ENCODE measurements around the gene SDR42E2. TPM values are rescaled to one million over a fixed set of nuclear protein-coding genes. Genes with fewer than 3 reads are reported as not detected.

Gene SDR42E2
- total and polyA plus RNA-seq, 7 donors = 0.01 to 0.08 TPM; not detected in 5

DNA sequence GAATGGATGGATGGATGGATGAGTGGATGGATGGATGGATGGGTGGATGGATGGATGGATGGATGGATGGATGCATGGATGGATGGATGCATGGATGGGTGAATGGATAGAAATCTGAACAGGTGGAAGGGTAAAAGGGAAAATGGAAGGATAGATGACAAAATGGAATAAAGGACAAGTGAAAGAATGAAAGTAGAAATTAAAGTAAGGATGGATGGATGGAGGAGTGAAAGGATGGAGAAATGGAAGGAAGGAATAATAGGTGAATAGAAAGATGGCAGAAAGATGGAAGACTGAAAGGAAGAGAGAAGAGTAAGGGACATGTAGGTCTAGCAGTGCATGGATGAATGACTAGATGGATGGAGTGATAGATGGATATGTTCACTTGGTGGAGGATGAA is 40.1 kb upstream of the SDR42E2 start:
- no peak for ATAC-seq
- Histone ChIP-seq H3K27me3 (ENCODE audit: insufficient read depth in 3 of 3, low read length in 2 of 3) (no peaks in the 10 kb centered on the region), H3K4me3 (no peak overlapping the region), H3K36me3 (ENCODE audit: insufficient read depth in 1 of 2, low read depth in 1 of 2) (no peaks in the 10 kb centered on the region), H3K4me1 (no peaks in the 10 kb centered on the region), H3K27ac (no peak overlapping the region), H3K9me3 (no peaks in the 10 kb centered on the region)
- no peak for DNase-seq
- intact Hi-C loops (cut with DNase I) = no loop called here
- TF ChIP-seq CTCF (IDR thresholded peaks at IDR 0.05) = no peak

GRCh38 chr16:22123146-22123545 is 39.2 kb upstream of the SDR42E2 start:
- no peak for ATAC-seq

DNA sequence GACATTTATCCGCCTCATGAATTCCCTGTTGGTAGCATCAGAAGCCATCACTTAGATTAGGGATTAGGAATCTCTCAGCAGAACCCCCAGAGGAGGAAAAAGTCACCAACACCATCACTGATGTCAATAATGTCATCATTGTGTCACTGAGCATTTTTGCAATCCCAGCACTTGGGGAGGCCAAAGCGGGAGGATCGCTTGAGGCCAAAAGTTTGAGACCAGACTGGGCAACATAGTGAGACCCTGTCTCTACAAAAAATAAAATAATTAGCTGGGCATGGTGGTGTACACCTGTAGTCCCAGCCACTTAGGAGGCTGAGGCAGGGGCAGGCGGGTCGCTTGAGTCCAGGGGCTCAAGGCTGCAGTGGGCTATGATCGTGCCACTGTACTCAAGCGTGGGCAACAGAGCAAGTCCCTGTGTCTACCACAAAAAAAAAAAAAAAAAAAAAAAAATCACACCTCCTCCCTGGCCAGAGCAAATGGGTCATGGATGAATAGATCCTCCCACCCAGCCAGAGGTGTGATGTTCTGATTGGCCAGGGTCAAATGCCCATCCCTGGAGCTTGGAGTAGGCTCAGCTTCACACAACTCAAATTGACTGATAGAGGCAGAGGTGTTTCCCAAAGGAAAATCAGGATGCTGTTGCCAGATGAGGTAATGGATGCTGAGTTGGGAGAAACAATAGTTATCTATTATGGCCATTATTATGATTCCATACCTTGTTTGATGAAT is 38.4 kb upstream of the SDR42E2 start:
- Histone ChIP-seq H3K4me3 (no peak overlapping the region), H3K36me3 (ENCODE audit: insufficient read depth in 1 of 2, low read depth in 1 of 2) (no peaks in the 10 kb centered on the region), H3K4me1 (no peaks in the 10 kb centered on the region), H3K9me3 (no peaks in the 10 kb centered on the region), H3K27ac (no peak overlapping the region), H3K27me3 (ENCODE audit: insufficient read depth in 3 of 3, low read length in 2 of 3) (no peaks in the 10 kb centered on the region)
- WGBS, 3 donors = 95 to 97% (median 96%) methylated on average over 7 of the region's 7 CpGs
- DNase-seq (no peak), ATAC-seq (no peak)
- TF ChIP-seq CTCF (IDR thresholded peaks at IDR 0.05) = no peak
- intact Hi-C loops (cut with DNase I) = no loop called here

More at GRCh38 chr16:22123146-22123545, 39.2 kb upstream of the SDR42E2 start:
- H3K27me3 ChIP-seq (ENCODE audit: insufficient read depth in 3 of 3, low read length in 2 of 3) = no peaks in the 10 kb centered on the region
- no peak overlapping the region for H3K4me3 ChIP-seq
- TF ChIP-seq CTCF (IDR thresholded peaks at IDR 0.05) = no peak
- no peak for DNase-seq
- H3K36me3 ChIP-seq (ENCODE audit: insufficient read depth in 1 of 2, low read depth in 1 of 2) = no peaks in the 10 kb centered on the region
- H3K9me3 ChIP-seq = no peaks in the 10 kb centered on the region
- intact Hi-C loops (cut with DNase I) = no loop called here
- 33 to 53% (median 39%) methylated on average over 3 of the region's 3 CpGs for WGBS, 3 donors
- no peak overlapping the region for H3K27ac ChIP-seq
- H3K4me1 ChIP-seq = no peaks in the 10 kb centered on the region

DNA sequence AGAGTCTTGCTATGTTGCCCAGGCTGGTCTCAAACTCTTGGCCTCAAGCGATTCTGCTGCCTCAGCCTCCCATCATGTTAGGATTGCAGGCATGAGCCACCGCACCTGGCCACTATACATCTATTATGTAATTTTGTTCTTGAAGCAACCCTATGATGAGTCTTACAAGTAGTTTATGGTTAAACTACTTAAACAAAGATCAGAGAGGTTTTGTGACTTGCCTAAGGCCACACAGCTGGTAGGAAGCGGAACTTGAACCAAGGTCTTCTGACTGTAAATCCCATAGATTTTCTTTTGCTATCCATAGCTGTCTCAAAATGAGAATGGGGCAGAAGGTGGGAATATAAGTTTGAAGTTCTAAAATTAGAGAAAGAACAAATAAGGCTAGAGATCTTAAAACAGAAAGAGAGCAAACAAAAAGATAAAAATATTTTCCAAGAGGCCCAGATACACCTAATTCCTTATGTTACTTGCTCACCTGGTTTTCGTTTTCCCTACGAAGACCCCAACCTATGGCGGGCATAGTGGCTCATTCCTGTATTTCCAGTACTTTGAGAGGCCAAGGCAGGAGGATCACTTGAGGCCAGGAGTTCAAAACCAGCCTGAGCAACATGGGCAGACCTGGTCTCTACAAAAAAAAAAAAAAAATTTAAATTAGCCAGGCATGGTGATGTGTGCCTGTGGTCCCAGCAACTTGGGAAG is 37.6 kb upstream of the SDR42E2 start:
- H3K36me3 ChIP-seq (ENCODE audit: insufficient read depth in 1 of 2, low read depth in 1 of 2) = no peaks in the 10 kb centered on the region
- ATAC-seq = no peak
- intact Hi-C loops (cut with DNase I) = no loop called here
- WGBS, 3 donors = 90 to 92% (median 92%) methylated on average over 6 of the region's 6 CpGs
- no peak for DNase-seq
- H3K4me1 ChIP-seq = no peaks in the 10 kb centered on the region
- no peak overlapping the region for H3K27ac ChIP-seq
- H3K27me3 ChIP-seq (ENCODE audit: insufficient read depth in 3 of 3, low read length in 2 of 3) = no peaks in the 10 kb centered on the region
- no peak overlapping the region for H3K4me3 ChIP-seq
- H3K9me3 ChIP-seq = no peaks in the 10 kb centered on the region
- no peak for TF ChIP-seq CTCF (IDR thresholded peaks at IDR 0.05)

Measured in psoas muscle (tissue), 8 donors.